Immature natural killer cell (primary cell): ENCODE measurements around the gene CAPN9. TPM values are rescaled to one million over a fixed set of nuclear protein-coding genes. Genes with fewer than 3 reads are reported as not detected.

ENCODE experiments used
- DNase-seq, 3 donors: peaks; one replicate each; pipeline ENCODE4 v3.0.0; 2022; ENCODE audit warnings: mixed read lengths in 1 of 3
- H3K27ac Mint-ChIP-seq, 6 donors: one replicate each; pipeline ENCODE4 v1.8.0; 2020; ENCODE audit warnings: mixed read lengths in 6 of 6, mild to moderate bottlenecking in 5 of 6, inconsistent platforms in 4 of 6, moderate library complexity in 3 of 6
- H3K27me3 Mint-ChIP-seq, 3 donors: one replicate each; pipeline ENCODE4 v1.8.0; 2020 to 2021; ENCODE audit warnings: low read depth in 3 of 3, mild to moderate bottlenecking in 3 of 3, mixed read lengths in 3 of 3, moderate library complexity in 3 of 3, inconsistent platforms in 1 of 3
- H3K36me3 Mint-ChIP-seq, 3 donors: one replicate each; pipeline ENCODE4 v1.8.0; 2020; ENCODE audit warnings: mixed read lengths in 3 of 3, inconsistent platforms in 2 of 3, mild to moderate bottlenecking in 2 of 3
- H3K4me1 Mint-ChIP-seq, 2 donors: one replicate each; pipeline ENCODE4 v1.8.0; 2020; ENCODE audit warnings: inconsistent platforms in 2 of 2, mild to moderate bottlenecking in 2 of 2, mixed read lengths in 2 of 2, moderate library complexity in 1 of 2
- H3K4me3 Mint-ChIP-seq, 5 donors: one replicate each; pipeline ENCODE4 v1.8.0; 2020; ENCODE audit warnings: mild to moderate bottlenecking in 5 of 5, mixed read lengths in 5 of 5, inconsistent platforms in 3 of 5, moderate library complexity in 3 of 5
- H3K9me3 Mint-ChIP-seq, 6 donors: one replicate each; pipeline ENCODE4 v1.8.0; 2020; ENCODE audit warnings: mild to moderate bottlenecking in 6 of 6, mixed read lengths in 6 of 6, inconsistent platforms in 4 of 6, moderate library complexity in 3 of 6
- polyA plus RNA-seq, 3 donors: library from polyadenylated mRNA; unstranded; fragments of 300-500 nt; fragmentation: Illumina TruSeq; gene quantifications; one replicate each; pipeline ENCODE4 v1.2.3, GENCODE V29; 2021

CAPN9 gene
- polyA plus RNA-seq, 3 donors from 2014 or later: not detected

GRCh38 chr1:230812568-230812967 is 65.4 kb downstream of the CAPN9 start:
- Mint-ChIP-seq H3K9me3 (peaks cover 5 to 23% (median 19%) of the 10 kb centered on the region in 6 donors), H3K4me1 (no peaks in the 10 kb centered on the region), H3K4me3 (no peak overlapping the region), H3K27me3 (peaks cover 6 to 21% (median 8%) of the 10 kb centered on the region in 3 donors), H3K36me3 (peaks cover 5 to 11% (median 10%) of the 10 kb centered on the region in 3 donors), H3K27ac (no peak overlapping the region)
- no peak for DNase-seq

GRCh38 chr1:230814949-230815692 is 67.9 kb downstream of the CAPN9 start:
- H3K9me3 Mint-ChIP-seq: peaks cover 5 to 23% (median 19%) of the 10 kb centered on the region in 6 donors
- H3K27me3 Mint-ChIP-seq: peaks cover 6 to 26% (median 8%) of the 10 kb centered on the region in 3 donors
- H3K27ac Mint-ChIP-seq: no peak overlapping the region
- H3K4me3 Mint-ChIP-seq: no peak overlapping the region
- H3K4me1 Mint-ChIP-seq: no peaks in the 10 kb centered on the region
- peaks cover 5 to 11% (median 10%) of the 10 kb centered on the region in 3 donors for H3K36me3 Mint-ChIP-seq
- DNase-seq: no peak

GRCh38 chr1:230816018-230816417 is 68.8 kb downstream of the CAPN9 start:
- no peaks in the 10 kb centered on the region for H3K4me1 Mint-ChIP-seq
- DNase-seq: no peak
- no peak overlapping the region for H3K4me3 Mint-ChIP-seq
- peaks cover 5 to 11% (median 10%) of the 10 kb centered on the region in 3 donors for H3K36me3 Mint-ChIP-seq
- H3K9me3 Mint-ChIP-seq: peaks cover 5 to 23% (median 19%) of the 10 kb centered on the region in 6 donors
- H3K27me3 Mint-ChIP-seq: peaks cover 6 to 29% (median 8%) of the 10 kb centered on the region in 3 donors
- H3K27ac Mint-ChIP-seq: no peak overlapping the region

GRCh38 chr1:230818367-230818766 is 71.2 kb downstream of the CAPN9 start:
- no peak overlapping the region for H3K27ac Mint-ChIP-seq
- peaks cover 6 to 23% (median 8%) of the 10 kb centered on the region in 3 donors for H3K27me3 Mint-ChIP-seq
- H3K4me1 Mint-ChIP-seq: no peaks in the 10 kb centered on the region
- H3K9me3 Mint-ChIP-seq: peaks cover under 1 to 11% (median 7%) of the 10 kb centered on the region in 6 donors
- H3K36me3 Mint-ChIP-seq: peaks cover 0 to 6% (median 5%) of the 10 kb centered on the region in 3 donors
- no peak overlapping the region for H3K4me3 Mint-ChIP-seq
- DNase-seq: no peak

- H3K9me3 Mint-ChIP-seq: peaks cover 0 to 6% (median 2%) of the 10 kb centered on the region in 6 donors
- no peak overlapping the region for H3K4me3 Mint-ChIP-seq
Observed at GRCh38 chr1:230818901-230819300, 71.7 kb downstream of the CAPN9 start.

GRCh38 chr1:230819976-230820375 is 72.8 kb downstream of the CAPN9 start:
- H3K27me3 Mint-ChIP-seq: peaks cover 2 to 16% (median 2%) of the 10 kb centered on the region in 3 donors
- no peaks in the 10 kb centered on the region for H3K36me3 Mint-ChIP-seq
- peaks cover 0 to 5% (median 0%) of the 10 kb centered on the region in 6 donors for H3K9me3 Mint-ChIP-seq
- no peak overlapping the region for H3K4me3 Mint-ChIP-seq
- DNase-seq: no peak
- no peak overlapping the region for H3K27ac Mint-ChIP-seq
- no peaks in the 10 kb centered on the region for H3K4me1 Mint-ChIP-seq

More at GRCh38 chr1:230818901-230819300, 71.7 kb downstream of the CAPN9 start:
- Mint-ChIP-seq H3K27ac (no peak overlapping the region), H3K36me3 (peaks cover 0 to 2% (median 2%) of the 10 kb centered on the region in 3 donors), H3K27me3 (peaks cover 3 to 17% (median 4%) of the 10 kb centered on the region in 3 donors), H3K4me1 (no peaks in the 10 kb centered on the region)
- no peak for DNase-seq

- no peaks in the 10 kb centered on the region for H3K9me3 Mint-ChIP-seq
- H3K4me1 Mint-ChIP-seq: no peaks in the 10 kb centered on the region
- no peaks in the 10 kb centered on the region for H3K36me3 Mint-ChIP-seq
- peaks cover 2 to 16% (median 2%) of the 10 kb centered on the region in 3 donors for H3K27me3 Mint-ChIP-seq
- H3K27ac Mint-ChIP-seq: no peak overlapping the region
- no peak overlapping the region for H3K4me3 Mint-ChIP-seq
- DNase-seq: no peak
Observed at GRCh38 chr1:230820568-230820967, 73.4 kb downstream of the CAPN9 start.

GRCh38 chr1:230821346-230821745 is 74.2 kb downstream of the CAPN9 start:
- Mint-ChIP-seq H3K9me3 (no peaks in the 10 kb centered on the region), H3K4me1 (no peaks in the 10 kb centered on the region), H3K27me3 (peaks cover 2 to 16% (median 2%) of the 10 kb centered on the region in 3 donors), H3K4me3 (no peak overlapping the region), H3K27ac (no peak overlapping the region), H3K36me3 (no peaks in the 10 kb centered on the region)
- no peak for DNase-seq

- no peak overlapping the region for H3K27ac Mint-ChIP-seq
- H3K9me3 Mint-ChIP-seq: no peaks in the 10 kb centered on the region
- no peak overlapping the region for H3K4me3 Mint-ChIP-seq
- DNase-seq: no peak
- H3K36me3 Mint-ChIP-seq: no peaks in the 10 kb centered on the region
- peaks cover 2 to 16% (median 2%) of the 10 kb centered on the region in 3 donors for H3K27me3 Mint-ChIP-seq
- H3K4me1 Mint-ChIP-seq: no peaks in the 10 kb centered on the region
Observed at GRCh38 chr1:230822092-230822581, 74.9 kb downstream of the CAPN9 start.

GRCh38 chr1:230823426-230823825 is 76.2 kb downstream of the CAPN9 start:
- Mint-ChIP-seq H3K9me3 (no peaks in the 10 kb centered on the region), H3K4me1 (no peaks in the 10 kb centered on the region), H3K27me3 (peaks cover 2 to 18% (median 2%) of the 10 kb centered on the region in 3 donors), H3K27ac (no peak overlapping the region), H3K36me3 (no peaks in the 10 kb centered on the region), H3K4me3 (no peak overlapping the region)
- no peak for DNase-seq

- no peaks in the 10 kb centered on the region for H3K4me1 Mint-ChIP-seq
- no peak overlapping the region for H3K27ac Mint-ChIP-seq
- no peak overlapping the region for H3K4me3 Mint-ChIP-seq
- no peaks in the 10 kb centered on the region for H3K9me3 Mint-ChIP-seq
- no peak for DNase-seq
- H3K27me3 Mint-ChIP-seq: peaks cover 2 to 15% (median 2%) of the 10 kb centered on the region in 3 donors
- no peaks in the 10 kb centered on the region for H3K36me3 Mint-ChIP-seq
Observed at GRCh38 chr1:230823931-230824381, 76.8 kb downstream of the CAPN9 start.

- DNase-seq: no peak
- Mint-ChIP-seq H3K9me3 (no peaks in the 10 kb centered on the region), H3K4me1 (no peaks in the 10 kb centered on the region), H3K27ac (no peak overlapping the region), H3K36me3 (no peaks in the 10 kb centered on the region), H3K27me3 (peaks cover 2 to 13% (median 4%) of the 10 kb centered on the region in 3 donors), H3K4me3 (no peak overlapping the region)
Observed at GRCh38 chr1:230824551-230824918, 77.3 kb downstream of the CAPN9 start.

- H3K36me3 Mint-ChIP-seq: no peaks in the 10 kb centered on the region
- no peak overlapping the region for H3K4me3 Mint-ChIP-seq
- H3K27me3 Mint-ChIP-seq: peaks cover 2 to 13% (median 4%) of the 10 kb centered on the region in 3 donors
- DNase-seq: no peak
- H3K27ac Mint-ChIP-seq: no peak overlapping the region
- H3K4me1 Mint-ChIP-seq: no peaks in the 10 kb centered on the region
- no peaks in the 10 kb centered on the region for H3K9me3 Mint-ChIP-seq
Observed at GRCh38 chr1:230824919-230825721, 77.9 kb downstream of the CAPN9 start.

- DNase-seq: no peak
- no peak overlapping the region for H3K27ac Mint-ChIP-seq
- no peaks in the 10 kb centered on the region for H3K4me1 Mint-ChIP-seq
- peaks cover 2 to 13% (median 4%) of the 10 kb centered on the region in 3 donors for H3K27me3 Mint-ChIP-seq
- H3K9me3 Mint-ChIP-seq: no peaks in the 10 kb centered on the region
- no peak overlapping the region for H3K4me3 Mint-ChIP-seq
- no peaks in the 10 kb centered on the region for H3K36me3 Mint-ChIP-seq
Observed at GRCh38 chr1:230825761-230826160, 78.6 kb downstream of the CAPN9 start.
